DOHH2 (cell line): ENCODE measurements around the gene LMOD3.

Source experiments
- EZH2phosphoT487 ChIP-seq: fragments of 200-600 bp; sonication (generic); IDR thresholded peaks from 2 replicates; pipeline ENCODE4 v1.6.1; 2017; ENCODE audit warnings: borderline replicate concordance, mild to moderate bottlenecking, antibody characterized with exemption, low read length, moderate library complexity, mixed read lengths
- TF ChIP-seq, protein P1 (sequence below): fragments of 200-600 bp; sonication (generic); IDR thresholded peaks from one replicate; pipeline ENCODE4 v1.5.1; 2014; ENCODE audit warnings: antibody characterized with exemption, mild to moderate bottlenecking, low read depth, low read length; ENCODE audit not compliant: poor library complexity, severe bottlenecking

- TF ChIP-seq, protein P1, sequence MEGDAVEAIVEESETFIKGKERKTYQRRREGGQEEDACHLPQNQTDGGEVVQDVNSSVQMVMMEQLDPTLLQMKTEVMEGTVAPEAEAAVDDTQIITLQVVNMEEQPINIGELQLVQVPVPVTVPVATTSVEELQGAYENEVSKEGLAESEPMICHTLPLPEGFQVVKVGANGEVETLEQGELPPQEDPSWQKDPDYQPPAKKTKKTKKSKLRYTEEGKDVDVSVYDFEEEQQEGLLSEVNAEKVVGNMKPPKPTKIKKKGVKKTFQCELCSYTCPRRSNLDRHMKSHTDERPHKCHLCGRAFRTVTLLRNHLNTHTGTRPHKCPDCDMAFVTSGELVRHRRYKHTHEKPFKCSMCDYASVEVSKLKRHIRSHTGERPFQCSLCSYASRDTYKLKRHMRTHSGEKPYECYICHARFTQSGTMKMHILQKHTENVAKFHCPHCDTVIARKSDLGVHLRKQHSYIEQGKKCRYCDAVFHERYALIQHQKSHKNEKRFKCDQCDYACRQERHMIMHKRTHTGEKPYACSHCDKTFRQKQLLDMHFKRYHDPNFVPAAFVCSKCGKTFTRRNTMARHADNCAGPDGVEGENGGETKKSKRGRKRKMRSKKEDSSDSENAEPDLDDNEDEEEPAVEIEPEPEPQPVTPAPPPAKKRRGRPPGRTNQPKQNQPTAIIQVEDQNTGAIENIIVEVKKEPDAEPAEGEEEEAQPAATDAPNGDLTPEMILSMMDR, result no peak
- no peak for TF ChIP-seq EZH2phosphoT487
These were observed 64.0 kb downstream of the LMOD3 start for GRCh38 chr3:69058180-69058946.
